Mucosa of stomach (tissue), 1 donor: Measurements from ENCODE around the gene DMAC2.
A peak's percentile ranks its signal among the peaks of the same experiment; 100 is the strongest.
"Not testable (repeated sequence)": the region's sequence is repeated elsewhere in the genome, so short reads cannot be mapped to it uniquely, and the experiment has no call there.

Experiments
- H3K27me3 ChIP-seq: one replicate; pipeline ENCODE4 v1.7.0; 2013; ENCODE audit warnings: mild to moderate bottlenecking, low read length; ENCODE audit not compliant: control insufficient read depth, insufficient read depth
- H3K36me3 ChIP-seq: one replicate; pipeline ENCODE4 v1.7.0; 2013; ENCODE audit warnings: low read length; ENCODE audit not compliant: control insufficient read depth, insufficient read depth
- H3K4me1 ChIP-seq: one replicate; pipeline ENCODE4 v1.7.0; 2013; ENCODE audit warnings: mild to moderate bottlenecking, low read length; ENCODE audit not compliant: control insufficient read depth, insufficient read depth
- H3K4me3 ChIP-seq: one replicate; pipeline ENCODE4 v1.7.0; 2013; ENCODE audit warnings: low read length
- H3K9ac ChIP-seq: one replicate; pipeline ENCODE4 v1.7.0; 2013; ENCODE audit warnings: mild to moderate bottlenecking, low read length, moderate library complexity
- H3K9me3 ChIP-seq: one replicate; pipeline ENCODE4 v1.7.0; 2013; ENCODE audit warnings: mild to moderate bottlenecking, low read length, moderate library complexity; ENCODE audit not compliant: control insufficient read depth
- donor health status: Pancreatic carcinoma.

Gene DMAC2

DNA sequence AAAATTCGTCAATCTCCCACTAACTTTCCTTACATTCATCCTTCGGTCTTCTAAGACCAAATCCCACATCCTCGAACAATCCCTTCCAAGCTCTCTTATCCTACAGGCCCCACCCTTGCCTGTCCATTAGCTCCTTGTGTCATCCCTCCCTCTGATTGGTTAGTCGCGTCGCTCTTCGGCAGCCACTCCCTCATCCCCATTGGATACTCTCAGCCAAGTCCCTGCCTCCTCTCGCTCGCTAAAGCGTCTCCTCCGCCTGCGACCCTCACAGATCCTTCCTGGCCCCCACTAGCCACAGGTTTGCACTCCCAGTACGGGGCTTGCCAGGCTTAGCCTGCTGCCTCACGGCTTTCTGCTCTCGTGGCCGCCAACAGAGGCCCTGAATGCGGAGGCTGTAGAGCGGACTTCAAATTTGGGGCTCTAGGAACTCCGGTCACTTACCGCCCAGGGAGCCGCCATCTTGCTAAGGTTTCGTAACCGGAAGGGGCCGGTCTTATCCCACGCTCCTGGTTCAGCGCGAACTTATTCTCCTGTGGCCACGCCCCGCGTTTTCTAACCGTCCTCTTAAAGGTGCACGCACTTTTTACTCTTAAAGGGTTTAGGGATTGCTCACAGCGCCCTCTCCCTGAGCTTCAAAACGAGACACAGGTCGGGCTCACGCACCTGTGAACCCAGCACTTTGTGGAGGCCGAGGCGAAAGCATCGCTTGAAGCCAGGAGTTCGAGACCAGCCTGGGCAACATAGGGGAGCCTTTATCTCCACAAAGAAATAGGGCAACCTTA lies at the start of gene DMAC2:
DMAC2 (minus strand) TSS at position 472 of the 782 bp plus-strand sequence; CDS start at position 459, 13 bp downstream.
- Histone ChIP-seq H3K4me3 (peak within 1 kb of the TSS; percentile 94), H3K4me1 (peaks cover 7% of the 10 kb centered on the region), H3K36me3 (no peaks in the 10 kb centered on the region), H3K9me3 (no peaks in the 10 kb centered on the region), H3K9ac (peak within 1 kb of the TSS; percentile 82), H3K27me3 (peaks cover 4% of the 10 kb centered on the region)

DNA sequence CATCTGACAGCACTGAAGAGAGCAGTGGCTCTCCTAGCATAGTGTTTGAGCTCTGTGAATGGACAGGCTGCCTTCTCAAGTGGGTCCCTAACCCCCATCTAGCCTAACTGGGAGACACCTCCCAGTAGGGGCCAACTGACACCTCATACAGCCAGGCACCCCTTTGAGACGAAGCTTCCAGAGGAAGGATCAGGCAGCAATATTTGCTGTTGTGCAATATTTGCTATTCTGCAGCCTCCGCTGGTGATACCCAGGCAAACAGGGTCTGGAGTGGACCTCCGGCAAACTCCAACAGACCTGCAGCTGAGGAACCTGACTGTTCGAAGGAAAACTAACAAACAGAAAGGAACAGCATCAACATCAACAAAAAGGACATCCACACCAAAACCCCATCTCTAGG lies 47.2 kb upstream of the DMAC2 start:
- not testable (repeated sequence) for H3K27me3 ChIP-seq, H3K9me3 ChIP-seq, H3K9ac ChIP-seq, H3K36me3 ChIP-seq, H3K4me3 ChIP-seq, H3K4me1 ChIP-seq

DNA sequence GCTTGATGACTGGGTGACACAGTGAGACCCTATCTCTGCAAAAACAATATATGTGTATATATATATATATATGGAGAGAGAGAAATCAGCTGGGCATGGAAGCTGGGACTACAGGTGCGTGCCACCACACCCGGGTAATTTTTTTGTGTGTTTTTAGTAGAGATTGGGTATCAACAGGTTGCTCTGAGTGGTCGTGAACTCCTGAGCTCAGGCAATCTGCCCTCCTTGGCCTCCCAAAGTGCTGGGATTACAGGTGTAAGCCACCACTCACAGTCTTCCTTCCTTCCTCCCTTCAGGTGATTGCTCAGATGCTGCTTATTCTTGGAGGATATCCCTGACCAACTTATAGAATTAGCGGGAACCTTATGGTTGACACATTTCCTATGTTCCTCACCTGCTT lies 45.1 kb upstream of the DMAC2 start:
- Histone ChIP-seq H3K4me3 (no peak overlapping the region), H3K27me3 (peaks cover 13% of the 10 kb centered on the region), H3K9me3 (no peaks in the 10 kb centered on the region), H3K36me3 (no peaks in the 10 kb centered on the region), H3K9ac (no peak overlapping the region), H3K4me1 (no peaks in the 10 kb centered on the region)

DNA sequence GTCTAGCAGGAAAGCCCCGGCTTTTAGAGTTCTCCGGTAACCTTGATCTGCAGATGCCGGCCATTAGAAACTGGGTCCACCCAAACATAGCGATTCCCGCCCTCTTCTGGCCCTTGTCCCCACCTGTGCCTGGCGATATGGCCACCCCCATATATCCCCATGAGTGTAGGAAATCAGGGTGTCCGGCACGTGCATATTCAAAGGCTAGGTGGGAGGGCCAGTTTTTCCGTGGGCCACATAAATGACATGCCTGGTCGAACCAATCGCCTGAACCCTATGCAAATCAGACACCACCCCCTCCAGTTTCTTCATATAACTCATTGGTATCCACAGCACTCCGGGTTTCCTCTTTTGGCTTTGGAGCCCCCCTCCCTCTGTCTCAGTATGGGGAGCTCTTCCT lies 40.6 kb upstream of the DMAC2 start:
- peaks cover 14% of the 10 kb centered on the region for H3K27me3 ChIP-seq

DNA sequence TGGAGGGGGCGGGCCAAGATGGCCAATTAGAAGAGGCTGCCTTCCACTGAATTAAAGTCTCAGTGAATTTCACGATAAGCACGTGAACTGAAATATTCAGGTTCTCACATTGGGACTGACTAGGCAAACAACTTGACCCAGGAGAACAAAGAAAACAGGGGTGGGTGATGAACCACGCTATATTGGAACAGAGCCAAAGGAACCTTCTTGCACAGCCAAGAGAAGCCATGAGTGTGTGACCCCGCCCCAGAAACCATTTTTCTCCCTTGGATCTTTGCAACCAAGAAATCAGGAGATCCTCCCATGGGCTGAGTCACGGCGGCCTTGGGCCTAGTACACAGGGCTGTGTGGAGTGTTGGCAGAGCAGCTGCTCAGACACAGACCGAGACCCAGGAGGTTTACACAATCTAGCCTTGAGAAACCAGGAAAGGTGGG lies 40.1 kb upstream of the DMAC2 start:
- H3K9ac ChIP-seq = no peak overlapping the region
- H3K4me1 ChIP-seq = no peaks in the 10 kb centered on the region
- no peak overlapping the region for H3K4me3 ChIP-seq
- H3K36me3 ChIP-seq = no peaks in the 10 kb centered on the region
- peaks cover 14% of the 10 kb centered on the region for H3K27me3 ChIP-seq
- no peaks in the 10 kb centered on the region for H3K9me3 ChIP-seq

More for the DNA sequence above, 40.6 kb upstream of the DMAC2 start:
- no peaks in the 10 kb centered on the region for H3K9me3 ChIP-seq
- no peaks in the 10 kb centered on the region for H3K4me1 ChIP-seq
- no peak overlapping the region for H3K4me3 ChIP-seq
- H3K9ac ChIP-seq = no peak overlapping the region
- H3K36me3 ChIP-seq = no peaks in the 10 kb centered on the region

DNA sequence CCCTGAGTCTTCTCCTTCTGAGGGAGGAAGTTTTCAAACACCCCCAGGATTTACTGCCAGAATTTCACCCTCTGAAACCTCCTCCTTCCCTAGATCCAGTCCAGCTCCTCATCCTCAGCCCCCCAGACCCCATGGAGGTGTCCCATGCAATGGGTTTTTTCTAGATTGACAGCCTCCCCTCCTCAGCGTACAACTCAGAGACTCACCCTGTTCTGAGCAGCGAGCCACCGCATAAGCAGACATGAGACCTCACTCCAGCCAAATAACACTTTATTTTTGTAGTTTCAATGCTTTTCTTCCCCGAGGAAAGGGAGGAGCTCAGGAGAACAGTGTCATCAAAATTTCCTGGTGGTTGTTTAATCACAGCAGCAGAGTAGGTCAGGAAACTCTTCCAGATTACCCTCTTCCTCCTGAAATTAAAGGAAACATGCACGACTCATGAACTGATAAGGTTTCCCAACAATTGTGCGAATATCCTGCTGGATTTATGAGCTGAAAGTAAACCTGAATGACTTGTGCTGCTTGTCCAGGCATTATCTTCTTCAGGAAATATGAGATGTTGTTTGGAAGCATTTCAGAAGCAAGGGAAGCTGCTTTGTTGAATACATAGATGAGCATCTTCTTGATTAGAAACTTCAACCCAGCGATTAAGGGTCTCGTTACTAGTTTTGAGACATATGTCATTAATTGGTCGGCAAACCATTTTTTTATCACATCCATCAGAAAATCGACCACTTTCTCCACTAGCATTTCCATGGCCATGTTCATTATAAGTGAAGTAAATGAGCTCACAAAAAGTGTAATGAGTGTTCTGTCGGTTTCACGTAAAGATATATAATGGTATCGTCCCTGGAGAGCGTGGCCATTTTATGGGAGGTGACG lies 39.4 kb upstream of the DMAC2 start:
- Histone ChIP-seq H3K9ac (no peak overlapping the region), H3K4me1 (no peaks in the 10 kb centered on the region), H3K27me3 (peaks cover 14% of the 10 kb centered on the region), H3K4me3 (no peak overlapping the region), H3K36me3 (no peaks in the 10 kb centered on the region), H3K9me3 (no peaks in the 10 kb centered on the region)

DNA sequence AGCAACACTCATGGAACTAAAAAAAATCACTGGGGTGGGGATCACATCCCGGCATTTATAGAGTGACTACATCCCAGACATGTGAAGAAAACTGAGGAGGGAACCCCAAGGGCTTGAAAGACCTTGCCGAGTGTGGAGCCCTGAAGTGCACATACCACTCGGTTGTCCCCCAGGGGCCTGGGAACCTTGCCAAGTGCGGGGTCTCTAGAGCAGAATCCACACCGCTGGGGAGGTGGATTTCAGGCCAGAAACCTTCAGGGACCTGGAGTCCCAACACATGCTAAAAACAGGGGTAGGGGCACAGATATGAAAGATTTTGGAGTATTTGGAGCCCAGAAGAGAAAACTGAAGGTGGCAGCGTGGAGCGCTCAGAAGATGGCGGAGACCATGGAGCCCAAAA lies 38.5 kb upstream of the DMAC2 start:
- Histone ChIP-seq H3K4me3 (no peak overlapping the region), H3K9me3 (no peaks in the 10 kb centered on the region), H3K4me1 (no peaks in the 10 kb centered on the region), H3K9ac (no peak overlapping the region), H3K36me3 (no peaks in the 10 kb centered on the region), H3K27me3 (peaks cover 14% of the 10 kb centered on the region)

DNA sequence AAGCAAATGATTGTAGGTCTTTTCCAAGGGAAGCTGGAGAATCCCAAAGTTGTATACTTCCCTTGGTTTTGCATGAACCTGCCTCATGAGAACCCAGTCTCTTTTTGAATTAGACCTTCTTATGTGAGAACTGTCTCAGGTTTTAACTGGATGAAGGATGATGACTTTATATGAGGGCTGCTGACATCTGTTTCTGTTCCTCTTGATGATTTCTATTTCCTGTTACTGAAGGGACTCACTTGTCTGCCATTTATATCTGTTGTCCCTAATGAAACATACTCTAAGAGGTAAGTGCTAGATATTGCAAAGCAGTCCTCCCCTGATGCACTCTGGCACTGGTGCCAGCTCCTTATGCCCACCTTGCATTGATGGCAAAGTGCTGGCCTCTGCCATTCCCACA lies 36.9 kb upstream of the DMAC2 start:
- H3K36me3 ChIP-seq = no peaks in the 10 kb centered on the region
- no peaks in the 10 kb centered on the region for H3K4me1 ChIP-seq
- H3K27me3 ChIP-seq = peaks cover 5% of the 10 kb centered on the region
- H3K9me3 ChIP-seq = no peaks in the 10 kb centered on the region
- H3K9ac ChIP-seq = no peak overlapping the region
- no peak overlapping the region for H3K4me3 ChIP-seq

DNA sequence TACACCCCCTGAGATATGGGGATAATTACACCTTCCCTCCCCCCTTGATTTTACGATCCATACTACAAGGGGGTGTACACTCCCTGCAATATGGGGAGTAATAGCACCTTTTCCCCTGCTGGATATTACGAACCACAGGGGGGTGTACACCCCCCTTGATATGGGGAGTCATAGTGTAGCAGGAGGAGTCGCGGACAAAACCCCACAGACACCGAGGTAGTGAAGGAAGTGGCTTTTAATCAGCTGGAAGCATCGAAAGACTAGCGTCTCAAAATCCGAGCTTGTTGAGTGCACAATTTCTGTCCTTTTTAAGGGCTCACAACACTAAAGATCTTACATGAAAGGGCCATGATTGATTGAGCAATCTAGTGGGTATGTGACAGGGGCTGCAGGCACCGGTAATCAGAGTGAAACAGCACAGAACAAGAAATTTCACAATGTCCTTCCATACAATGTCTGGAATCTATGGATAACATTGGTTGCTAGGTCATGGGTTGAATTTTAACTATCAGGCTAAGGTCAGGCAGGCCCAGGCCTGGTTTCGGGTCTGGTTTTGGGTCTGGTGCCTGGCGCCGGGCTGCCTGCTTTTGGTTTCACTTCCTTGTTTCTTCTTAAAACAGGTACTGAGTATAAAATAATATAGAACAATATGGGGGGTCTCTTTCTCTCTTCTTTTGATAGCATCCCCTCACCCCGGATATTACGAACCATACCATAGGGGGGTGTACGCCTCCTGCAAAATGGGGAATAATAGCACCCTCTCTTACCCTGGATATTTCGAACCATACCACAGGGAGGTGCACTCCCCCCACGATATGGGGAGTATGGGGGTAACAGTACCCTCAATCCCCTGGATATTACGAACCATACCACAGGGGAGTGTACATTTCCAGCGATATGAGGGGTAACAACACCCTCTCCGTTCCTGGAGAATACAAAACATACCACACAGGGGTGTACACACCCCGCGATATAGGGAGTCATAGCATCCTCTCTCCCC lies 23.8 kb upstream of the DMAC2 start:
- H3K36me3 ChIP-seq, H3K9ac ChIP-seq, H3K9me3 ChIP-seq, H3K4me1 ChIP-seq, H3K27me3 ChIP-seq, H3K4me3 ChIP-seq: not testable (repeated sequence)

DNA sequence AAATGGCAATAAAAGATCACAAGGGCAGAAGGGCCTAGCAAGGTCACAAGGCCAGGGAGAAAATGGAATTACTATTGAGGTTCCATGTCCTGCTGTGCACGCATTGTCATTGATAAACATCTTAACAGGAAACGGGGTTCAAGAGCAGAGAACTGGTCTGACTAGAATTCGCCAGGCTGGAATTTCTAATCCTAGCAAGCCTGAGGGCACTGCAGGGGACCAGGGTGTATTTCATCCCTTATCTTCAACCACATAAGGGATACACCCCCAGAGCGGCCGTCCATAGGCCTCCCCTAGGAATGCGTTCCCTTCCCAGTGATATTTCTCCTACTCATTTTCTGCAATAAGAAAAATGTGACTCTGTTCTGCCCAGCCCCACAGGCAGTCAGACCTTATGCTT lies 22.8 kb upstream of the DMAC2 start:
- peaks cover 4% of the 10 kb centered on the region for H3K27me3 ChIP-seq

DNA sequence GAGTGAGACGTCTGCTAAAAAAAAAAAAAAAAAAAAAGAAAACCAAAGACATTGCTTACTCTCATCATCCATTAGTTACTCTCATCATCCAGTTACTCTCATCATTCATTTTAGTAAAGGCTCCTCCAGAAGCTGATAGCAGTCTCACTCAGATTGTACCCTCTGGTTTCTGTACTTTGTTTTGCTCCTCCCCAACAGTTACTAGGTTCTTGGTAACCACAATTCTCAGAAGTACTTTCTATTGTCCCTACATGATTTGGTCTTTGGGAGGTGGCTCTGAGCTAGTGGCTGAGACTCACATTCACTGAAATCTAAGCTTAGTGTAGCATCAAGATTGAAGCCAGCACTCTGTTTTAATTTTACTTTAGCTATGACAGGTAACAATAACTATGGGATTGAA lies 17.5 kb upstream of the DMAC2 start:
- no peaks in the 10 kb centered on the region for H3K4me1 ChIP-seq
- no peak overlapping the region for H3K9ac ChIP-seq
- peaks cover 7% of the 10 kb centered on the region for H3K27me3 ChIP-seq
- H3K36me3 ChIP-seq = no peaks in the 10 kb centered on the region
- H3K9me3 ChIP-seq = no peaks in the 10 kb centered on the region
- no peak overlapping the region for H3K4me3 ChIP-seq

More for the DNA sequence above, 22.8 kb upstream of the DMAC2 start:
- H3K36me3 ChIP-seq = no peaks in the 10 kb centered on the region
- H3K9me3 ChIP-seq = no peaks in the 10 kb centered on the region
- H3K4me1 ChIP-seq = no peaks in the 10 kb centered on the region
- no peak overlapping the region for H3K9ac ChIP-seq
- no peak overlapping the region for H3K4me3 ChIP-seq
